Activated B cell treated with CpG ODN at 0.5 μM for 24 hours (primary cell): ENCODE measurements around the gene MTFR2. TPM values are rescaled to one million over a fixed set of nuclear protein-coding genes. Genes with fewer than 3 reads are reported as not detected.

Source experiments
- ATAC-seq: fragments of 200-7000 bp; cut with Tn5 transposase; one replicate; pipeline ENCODE4 v1.10.0; 2021; ENCODE audit warnings: low read depth, mild to moderate bottlenecking, moderate library complexity
- CTCF ChIA-PET: fragments of 350-600 bp; sonication (Branson Sonifier 250); formaldehyde crosslinking; loops from one replicate; lab custom pipeline; 2021; ENCODE audit warnings: antibody characterized with exemption; lab: Charles Lee
- POLR2A ChIA-PET: fragments of 350-600 bp; sonication (Branson Sonifier 250); formaldehyde crosslinking; loops from one replicate; lab custom pipeline; 2021; ENCODE audit warnings: antibody characterized with exemption; lab: Charles Lee
- DNase-seq: peaks from one replicate; pipeline ENCODE4 v3.0.0; 2022
- H3K27ac Mint-ChIP-seq: one replicate; pipeline ENCODE4 v1.8.0; 2020; ENCODE audit warnings: mixed read lengths
- H3K27me3 Mint-ChIP-seq: one replicate; pipeline ENCODE4 v1.8.0; 2021; ENCODE audit warnings: mixed read lengths
- H3K36me3 Mint-ChIP-seq: one replicate; pipeline ENCODE4 v1.8.0; 2021; ENCODE audit warnings: low read depth, mixed read lengths
- H3K4me1 Mint-ChIP-seq: one replicate; pipeline ENCODE4 v1.8.0; 2021; ENCODE audit warnings: mixed read lengths
- H3K4me3 Mint-ChIP-seq: one replicate; pipeline ENCODE4 v1.8.0; 2020; ENCODE audit warnings: mild to moderate bottlenecking, mixed read lengths
- H3K9me3 Mint-ChIP-seq: one replicate; pipeline ENCODE4 v1.8.0; 2020; ENCODE audit warnings: mixed read lengths
- intact Hi-C: fragments of 100-400 bp; cut with micrococcal nuclease; formaldehyde crosslinking; loops from one replicate; pipeline ENCODE4 v1.15.1; 2024
- total RNA-seq: library from RNA; stranded (reverse); gene quantifications from 2 replicates; pipeline ENCODE4 v1.2.3, GENCODE V29; 2022
- TF ChIP-seq, protein P1 (sequence below): fragments of 200-600 bp; IDR thresholded peaks from one replicate; pipeline ENCODE4 v1.8.0; 2022; ENCODE audit warnings: antibody characterized with exemption, mild to moderate bottlenecking

Gene MTFR2
- total RNA-seq, 1 donor from 2014 or later: 3.5 TPM

DNA sequence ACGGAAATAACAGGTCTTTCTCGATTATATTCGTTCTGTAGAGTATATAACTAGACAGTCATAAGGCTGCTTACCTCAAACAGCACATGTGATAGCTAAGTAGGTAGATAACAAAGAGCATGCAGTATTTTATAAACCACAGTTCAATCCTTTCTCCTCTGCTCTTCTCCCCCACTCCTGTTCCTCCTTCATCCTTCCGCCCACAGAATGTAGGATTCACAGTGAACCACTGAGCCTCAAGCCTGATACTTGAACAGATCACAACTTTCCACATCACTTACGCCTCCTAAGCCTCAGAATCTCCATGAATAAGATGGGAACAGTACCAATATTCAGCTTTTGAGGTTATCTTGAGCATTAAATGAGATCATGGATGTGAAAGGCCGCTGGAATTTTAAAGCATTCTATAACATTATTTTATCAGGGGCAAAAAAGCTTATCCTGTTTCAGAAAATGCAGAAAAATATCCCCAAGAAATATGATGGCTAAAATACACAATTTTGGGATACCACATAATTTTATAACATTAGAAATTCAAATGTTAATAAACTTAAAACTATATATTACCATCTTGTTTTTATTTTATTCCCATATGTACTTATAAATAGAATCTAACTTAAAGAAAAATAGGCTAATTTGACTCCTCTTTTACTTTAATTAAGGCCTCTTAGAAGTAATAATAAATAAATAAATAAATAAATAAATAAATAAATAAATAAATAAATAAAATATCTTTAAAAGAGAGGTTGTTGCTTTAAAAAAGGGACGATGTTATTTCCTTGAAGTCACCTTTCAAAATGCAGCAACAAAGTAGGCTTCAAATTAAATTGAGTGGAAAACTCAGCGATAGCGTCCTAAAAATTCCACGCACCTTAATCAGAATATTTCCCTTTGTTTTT, 33.4 kb downstream of the MTFR2 start:
- H3K36me3 Mint-ChIP-seq: no peaks in the 10 kb centered on the region
- H3K4me1 Mint-ChIP-seq: no peaks in the 10 kb centered on the region
- intact Hi-C loops: no loop called here
- ATAC-seq: no peak
- no peak overlapping the region for H3K4me3 Mint-ChIP-seq
- H3K27me3 Mint-ChIP-seq: peaks cover 1% of the 10 kb centered on the region
- TF ChIP-seq, protein P1, sequence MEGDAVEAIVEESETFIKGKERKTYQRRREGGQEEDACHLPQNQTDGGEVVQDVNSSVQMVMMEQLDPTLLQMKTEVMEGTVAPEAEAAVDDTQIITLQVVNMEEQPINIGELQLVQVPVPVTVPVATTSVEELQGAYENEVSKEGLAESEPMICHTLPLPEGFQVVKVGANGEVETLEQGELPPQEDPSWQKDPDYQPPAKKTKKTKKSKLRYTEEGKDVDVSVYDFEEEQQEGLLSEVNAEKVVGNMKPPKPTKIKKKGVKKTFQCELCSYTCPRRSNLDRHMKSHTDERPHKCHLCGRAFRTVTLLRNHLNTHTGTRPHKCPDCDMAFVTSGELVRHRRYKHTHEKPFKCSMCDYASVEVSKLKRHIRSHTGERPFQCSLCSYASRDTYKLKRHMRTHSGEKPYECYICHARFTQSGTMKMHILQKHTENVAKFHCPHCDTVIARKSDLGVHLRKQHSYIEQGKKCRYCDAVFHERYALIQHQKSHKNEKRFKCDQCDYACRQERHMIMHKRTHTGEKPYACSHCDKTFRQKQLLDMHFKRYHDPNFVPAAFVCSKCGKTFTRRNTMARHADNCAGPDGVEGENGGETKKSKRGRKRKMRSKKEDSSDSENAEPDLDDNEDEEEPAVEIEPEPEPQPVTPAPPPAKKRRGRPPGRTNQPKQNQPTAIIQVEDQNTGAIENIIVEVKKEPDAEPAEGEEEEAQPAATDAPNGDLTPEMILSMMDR: no peak
- H3K27ac Mint-ChIP-seq: no peak overlapping the region
- ChIA-PET CTCF (no interaction called here), POLR2A (no interaction called here)
- no peak for DNase-seq
- peaks cover 11% of the 10 kb centered on the region for H3K9me3 Mint-ChIP-seq

DNA sequence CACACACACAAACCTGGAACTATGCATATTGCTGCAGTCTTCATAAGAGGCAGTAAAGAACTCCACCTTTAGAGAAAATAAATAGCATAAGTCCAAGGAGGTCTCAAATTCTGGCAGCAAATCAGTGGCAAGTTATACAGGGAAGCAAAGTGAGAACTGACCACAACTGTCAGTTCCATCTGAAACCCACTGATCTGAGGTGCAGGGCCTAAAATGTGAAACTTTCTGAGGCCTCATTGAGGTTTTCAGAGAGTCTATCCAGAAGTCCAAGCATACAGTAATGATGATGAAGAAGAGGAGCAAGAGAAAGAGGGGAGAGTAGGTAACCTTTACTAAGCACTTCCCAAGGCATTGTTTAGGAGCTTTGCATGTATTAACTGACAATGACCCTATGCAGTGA, 36.3 kb downstream of the MTFR2 start:
- TF ChIP-seq, protein P1: no peak
- no peaks in the 10 kb centered on the region for H3K9me3 Mint-ChIP-seq
- no peaks in the 10 kb centered on the region for H3K27me3 Mint-ChIP-seq
- H3K36me3 Mint-ChIP-seq: no peaks in the 10 kb centered on the region
- H3K4me3 Mint-ChIP-seq: no peak overlapping the region
- ATAC-seq (no peak), DNase-seq (no peak)
- intact Hi-C loops: no loop called here
- POLR2A ChIA-PET: no interaction called here
- CTCF ChIA-PET: interaction anchor here (1.4 kb wide), 1 partner anchor 12 kb away, joined by 5 read pairs; no protein-coding TSS in a partner anchor
- H3K27ac Mint-ChIP-seq: no peak overlapping the region
- no peaks in the 10 kb centered on the region for H3K4me1 Mint-ChIP-seq

DNA sequence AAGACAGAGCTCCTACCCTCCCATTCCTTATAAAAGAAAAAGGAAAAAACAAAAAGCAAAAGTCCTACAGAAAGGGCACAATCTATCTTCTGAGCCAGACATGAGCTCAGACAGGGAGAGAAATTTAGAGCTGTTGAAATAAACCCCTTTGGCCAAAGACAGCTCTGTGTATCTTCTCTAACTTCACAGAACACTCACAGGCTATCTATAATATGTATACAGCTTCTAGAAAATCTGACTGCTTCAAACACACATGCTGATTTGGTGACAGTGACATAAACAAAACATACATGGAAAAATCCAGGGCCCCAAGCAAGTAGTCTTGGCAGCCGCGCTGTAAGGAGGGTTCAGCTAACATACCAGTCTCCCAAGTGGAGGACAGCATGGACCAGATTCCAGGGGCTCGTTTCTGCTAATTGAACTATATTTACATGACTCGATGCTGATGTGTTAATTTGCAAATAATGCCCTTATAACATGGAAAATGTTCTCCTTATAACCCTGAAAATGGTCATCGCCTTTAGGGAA, 37.0 kb downstream of the MTFR2 start:
- intact Hi-C loops: no loop called here
- CTCF ChIA-PET: no interaction called here
- H3K4me1 Mint-ChIP-seq: no peaks in the 10 kb centered on the region
- POLR2A ChIA-PET: no interaction called here
- H3K36me3 Mint-ChIP-seq: no peaks in the 10 kb centered on the region
- no peaks in the 10 kb centered on the region for H3K27me3 Mint-ChIP-seq
- TF ChIP-seq, protein P1: no peak
- no peak for ATAC-seq
- H3K9me3 Mint-ChIP-seq: no peaks in the 10 kb centered on the region
- DNase-seq: no peak
- H3K27ac Mint-ChIP-seq: no peak overlapping the region
- H3K4me3 Mint-ChIP-seq: no peak overlapping the region

DNA sequence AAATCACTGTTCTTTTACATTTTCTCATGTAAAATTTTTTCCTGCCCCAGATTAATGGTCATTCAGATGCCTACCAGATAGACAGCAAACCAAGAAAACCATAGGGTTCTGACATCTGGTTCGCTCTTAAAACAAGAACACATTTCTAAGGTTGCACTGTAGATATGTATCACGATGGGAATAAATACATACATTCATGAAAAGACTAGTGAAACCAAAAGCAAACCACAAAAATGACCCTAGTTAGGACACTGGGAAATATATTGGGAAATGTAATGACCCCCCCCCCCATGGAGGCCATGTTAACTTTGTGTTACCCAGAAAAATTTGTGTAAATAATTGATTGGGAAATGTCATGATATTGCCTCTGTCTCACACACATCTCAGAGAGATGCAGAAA, 37.5 kb downstream of the MTFR2 start:
- POLR2A ChIA-PET: no interaction called here
- CTCF ChIA-PET: no interaction called here
- H3K27ac Mint-ChIP-seq: no peak overlapping the region
- H3K27me3 Mint-ChIP-seq: no peaks in the 10 kb centered on the region
- DNase-seq (no peak), ATAC-seq (no peak)
- H3K36me3 Mint-ChIP-seq: no peaks in the 10 kb centered on the region
- H3K4me1 Mint-ChIP-seq: no peaks in the 10 kb centered on the region
- TF ChIP-seq, protein P1: no peak
- no peaks in the 10 kb centered on the region for H3K9me3 Mint-ChIP-seq
- intact Hi-C loops: no loop called here
- no peak overlapping the region for H3K4me3 Mint-ChIP-seq

DNA sequence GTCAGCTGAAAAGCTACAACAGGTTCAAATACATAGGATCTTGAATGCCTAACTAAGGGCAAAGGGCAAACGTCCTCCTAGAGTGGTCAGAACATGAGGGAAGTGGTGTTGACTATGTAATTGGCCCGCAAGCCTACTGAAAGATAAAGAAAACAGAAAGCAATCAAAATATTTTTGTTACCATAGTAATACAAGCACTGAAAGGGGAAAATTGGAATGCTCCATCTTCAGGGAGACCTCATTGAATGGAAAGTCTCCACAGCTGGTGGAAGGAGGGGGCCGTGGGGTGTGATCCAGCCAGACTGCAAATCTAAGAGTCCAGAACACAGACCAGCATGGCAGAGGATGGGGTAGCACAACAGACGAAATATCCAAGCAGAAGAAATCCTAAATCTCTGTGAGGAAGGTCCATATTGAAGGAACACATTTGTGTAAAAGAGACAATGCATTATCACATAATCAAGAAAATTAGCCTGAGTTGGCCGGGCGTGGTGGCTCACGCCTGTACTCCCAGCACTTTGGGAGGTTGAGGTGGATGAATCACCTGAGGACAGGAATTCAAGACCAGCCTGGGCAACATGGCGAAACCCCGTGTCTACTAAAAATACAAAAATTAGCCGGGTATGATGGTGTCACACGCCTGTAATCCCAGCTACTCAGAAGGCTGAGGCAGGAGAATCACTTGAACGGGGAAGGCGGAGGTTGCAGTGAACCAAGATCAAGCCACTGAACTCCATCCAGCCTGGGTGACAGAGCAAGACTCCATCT, 39.5 kb downstream of the MTFR2 start:
- Mint-ChIP-seq H3K27me3 (no peaks in the 10 kb centered on the region), H3K27ac (no peak overlapping the region), H3K36me3 (no peaks in the 10 kb centered on the region), H3K4me1 (no peaks in the 10 kb centered on the region), H3K4me3 (no peak overlapping the region), H3K9me3 (no peaks in the 10 kb centered on the region)
- intact Hi-C loops: no loop called here
- TF ChIP-seq, protein P1: no peak
- ATAC-seq (no peak), DNase-seq (no peak)
- ChIA-PET POLR2A (no interaction called here), CTCF (interaction anchor here (1.0 kb wide), 1 partner anchor 16 kb away, joined by 4 read pairs; no protein-coding TSS in a partner anchor)
